Vagina (tissue), 2 donors: ENCODE data around the gene CUEDC2.

Source experiments
- CTCF ChIP-seq, 3 experiments: fragments of 450-650 bp in 2 of 3; fragments of 200-600 bp in 1 of 3; sonication (generic) in 1 of 3; IDR thresholded peaks; one replicate each; pipeline ENCODE4 v1.5.1; 2017 to 2019; ENCODE audit warnings: antibody characterized with exemption in 3 of 3, mild to moderate bottlenecking in 2 of 3, moderate library complexity in 2 of 3
- POLR2A ChIP-seq, 2 donors: fragments of 450-650 bp; IDR thresholded peaks; one replicate each; pipeline ENCODE4 v1.6.1; 2017; ENCODE audit warnings: antibody characterized with exemption in 2 of 2, mild to moderate bottlenecking in 2 of 2, moderate library complexity in 2 of 2
- POLR2AphosphoS5 ChIP-seq, 2 donors: sonication (generic); formaldehyde crosslinking; IDR thresholded peaks; one replicate each; pipeline ENCODE4 v1.9.0; 2017; ENCODE audit warnings: antibody characterized with exemption in 2 of 2, mild to moderate bottlenecking in 2 of 2, low read depth in 1 of 2; ENCODE audit not compliant: insufficient read depth in 1 of 2

GRCh38 chr10:102384606-102385429 lies 47.6 kb downstream of the CUEDC2 start:
- TF ChIP-seq CTCF (IDR thresholded peaks at IDR 0.05) (no peak), POLR2A (IDR thresholded peaks at IDR 0.05) (no peak), POLR2AphosphoS5 (IDR thresholded peaks at IDR 0.05; ENCODE audit: insufficient read depth in 1 of 2, low read depth in 1 of 2) (no peak)
